Heart right ventricle (tissue), 16 donors: Measurements from ENCODE around the gene B4GAT1. TPM values are rescaled to one million over a fixed set of nuclear protein-coding genes. Genes with fewer than 3 reads are reported as not detected.

Experiments used
- ATAC-seq, 8 donors: fragments of 200-7000 bp; cut with Tn5 transposase; one replicate each; pipeline ENCODE4 v1.9.1; 2020; ENCODE audit warnings: mild to moderate bottlenecking in 8 of 8, moderate library complexity in 8 of 8, moderate number of reproducible peaks in 1 of 8
- DNase-seq, 2 donors: peaks; one replicate each; pipeline ENCODE4 v3.0.0-alpha.2; 2020
- H3K27ac ChIP-seq, 10 donors: fragments of 200-600 bp; sonication (generic) in 2 of 10; one replicate each; pipeline versions ENCODE4 v1.5.0 to v1.8.0; 2020 to 2022; ENCODE audit warnings: mild to moderate bottlenecking in 3 of 10
- H3K27me3 ChIP-seq, 7 donors: fragments of 200-600 bp; one replicate each; pipeline ENCODE4 v1.8.0; 2021 to 2022; ENCODE audit warnings: mild to moderate bottlenecking in 2 of 7
- H3K36me3 ChIP-seq, 9 donors: fragments of 200-600 bp; sonication (generic) in 1 of 9; one replicate each; pipeline versions ENCODE4 v1.5.0 to v1.8.0; 2020 to 2022; ENCODE audit warnings: mild to moderate bottlenecking in 2 of 9
- H3K4me1 ChIP-seq, 9 donors: fragments of 200-600 bp; sonication (generic) in 1 of 9; one replicate each; pipeline versions ENCODE4 v1.5.0 to v1.8.0; 2020 to 2022; ENCODE audit warnings: mild to moderate bottlenecking in 4 of 9
- H3K4me3 ChIP-seq, 10 donors: fragments of 200-600 bp; sonication (generic) in 2 of 10; one replicate each; pipeline versions ENCODE4 v1.5.0 to v1.8.0; 2020 to 2022; ENCODE audit warnings: mild to moderate bottlenecking in 7 of 10, moderate library complexity in 2 of 10
- H3K9me3 ChIP-seq, 11 donors: fragments of 200-600 bp in 10 of 11; sonication (generic) in 2 of 11; one replicate each; pipeline versions ENCODE4 v1.5.0 to v1.8.0; 2013 to 2022; ENCODE audit warnings: mild to moderate bottlenecking in 2 of 11, control low read depth in 1 of 11, moderate library complexity in 1 of 11
- WGBS, 2 donors: extraction: QIAGEN DNeasy Blood & Tissue Kit; methylation state at CpG; one replicate each; pipeline ENCODE4 v1.1.7; 2013; ENCODE audit warnings: inconsistent platforms in 1 of 2; 5-methylcytosine and 5-hydroxymethylcytosine counted together
- intact Hi-C, 10 donors: fragments of 100-400 bp; cut with DNase I; formaldehyde crosslinking; loops; one replicate each; pipeline versions ENCODE4 v1.11.1 to v1.14.2; 2022
- polyA plus RNA-seq, 2 donors: library from polyadenylated mRNA; stranded (reverse); fragments of 200-250 nt; gene quantifications; one replicate each; pipeline ENCODE4 v1.2.3, GENCODE V29; 2013
- total RNA-seq, 10 donors: library from RNA; stranded (reverse); fragmentation: NEBNext Ultra II Directional in 3 of 10; extraction: Animal tissue kit (Norgen Biotek cat#: 25700) in 3 of 10; gene quantifications; one replicate each; pipeline versions ENCODE4 v1.2.1 to v1.2.4, GENCODE V29; 2021 to 2023
- TF ChIP-seq, protein P1 (sequence below), 9 donors: fragments of 200-600 bp; sonication (generic) in 2 of 9; IDR thresholded peaks; one replicate each; pipeline versions ENCODE4 v1.5.0 to v1.8.0; 2021 to 2022; ENCODE audit warnings: antibody characterized with exemption in 9 of 9, mild to moderate bottlenecking in 5 of 9, moderate library complexity in 1 of 9
- donor health status: Arrhythmogenic right ventricular cardiomyopathy.
- donor health status: ischemic (EF 13 %, LVEDD 7.1; RV severe dilation, severe dysfunction).
- donor health status: healthy with polysubstance abuse.
- donor health status: DM: no; HTN: yes; CAD: no.
- donor health status: DM: no; HTN: no; CAD: no.
- donor health status: ischemic (EF 25% LVEDD 6.9; RV normal size, moderate dysfunction).
- donor health status: ischemic (EF 25% LVEDD 5.7; RV mildly dilated, moderate dysfunction).
- donor health status: healthy.
- donor health status: DM: yes; HTN: yes; CAD: no.
- donor health status: Ischemic cardiomyopathy.
- donor health status: ischemic (EF 35%, LVEDD 5.7; RV mildly dilated, moderate dysfunction).
- donor health status: nonischemic (EF 11% LVEDD 7.7; RV severe dilation, severe dysfunction).
- donor health status: DM: yes; HTN: yes; CAD: no.
- donor health status: PGD.
- donor health status: ischemic (EF 29% LVEDD 5.4; RV normal size, mild dysfunction).
- donor health status: nonischemic (EF 23%, LVEDD 6.1; RV moderate dilation, normal function).

Gene B4GAT1
- total and polyA plus RNA-seq, 12 donors: 22.3 to 69.6 (median 46.1) TPM

GRCh38 chr11:66334605-66335442 is 12.6 kb downstream of the B4GAT1 start:
- Histone ChIP-seq H3K4me3 (peak overlapping the region in 7 of 10 donors; percentile 63 to 72 (median 70)), H3K36me3 (peaks cover 0 to 59% (median 11%) of the 10 kb centered on the region in 9 donors), H3K4me1 (peaks cover 14 to 31% (median 24%) of the 10 kb centered on the region in 9 donors), H3K9me3 (no peaks in the 10 kb centered on the region), H3K27me3 (no peaks in the 10 kb centered on the region), H3K27ac (peak overlapping the region in 4 of 10 donors; percentile 76 to 87 (median 82))
- DNase-seq: no peak
- intact Hi-C loops: no loop called here
- 83 to 85% methylated on average over 42 of the region's 42 CpGs for WGBS, 2 donors
- TF ChIP-seq, protein P1, sequence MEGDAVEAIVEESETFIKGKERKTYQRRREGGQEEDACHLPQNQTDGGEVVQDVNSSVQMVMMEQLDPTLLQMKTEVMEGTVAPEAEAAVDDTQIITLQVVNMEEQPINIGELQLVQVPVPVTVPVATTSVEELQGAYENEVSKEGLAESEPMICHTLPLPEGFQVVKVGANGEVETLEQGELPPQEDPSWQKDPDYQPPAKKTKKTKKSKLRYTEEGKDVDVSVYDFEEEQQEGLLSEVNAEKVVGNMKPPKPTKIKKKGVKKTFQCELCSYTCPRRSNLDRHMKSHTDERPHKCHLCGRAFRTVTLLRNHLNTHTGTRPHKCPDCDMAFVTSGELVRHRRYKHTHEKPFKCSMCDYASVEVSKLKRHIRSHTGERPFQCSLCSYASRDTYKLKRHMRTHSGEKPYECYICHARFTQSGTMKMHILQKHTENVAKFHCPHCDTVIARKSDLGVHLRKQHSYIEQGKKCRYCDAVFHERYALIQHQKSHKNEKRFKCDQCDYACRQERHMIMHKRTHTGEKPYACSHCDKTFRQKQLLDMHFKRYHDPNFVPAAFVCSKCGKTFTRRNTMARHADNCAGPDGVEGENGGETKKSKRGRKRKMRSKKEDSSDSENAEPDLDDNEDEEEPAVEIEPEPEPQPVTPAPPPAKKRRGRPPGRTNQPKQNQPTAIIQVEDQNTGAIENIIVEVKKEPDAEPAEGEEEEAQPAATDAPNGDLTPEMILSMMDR (IDR thresholded peaks at IDR 0.05): no peak
- no peak for ATAC-seq

DNA sequence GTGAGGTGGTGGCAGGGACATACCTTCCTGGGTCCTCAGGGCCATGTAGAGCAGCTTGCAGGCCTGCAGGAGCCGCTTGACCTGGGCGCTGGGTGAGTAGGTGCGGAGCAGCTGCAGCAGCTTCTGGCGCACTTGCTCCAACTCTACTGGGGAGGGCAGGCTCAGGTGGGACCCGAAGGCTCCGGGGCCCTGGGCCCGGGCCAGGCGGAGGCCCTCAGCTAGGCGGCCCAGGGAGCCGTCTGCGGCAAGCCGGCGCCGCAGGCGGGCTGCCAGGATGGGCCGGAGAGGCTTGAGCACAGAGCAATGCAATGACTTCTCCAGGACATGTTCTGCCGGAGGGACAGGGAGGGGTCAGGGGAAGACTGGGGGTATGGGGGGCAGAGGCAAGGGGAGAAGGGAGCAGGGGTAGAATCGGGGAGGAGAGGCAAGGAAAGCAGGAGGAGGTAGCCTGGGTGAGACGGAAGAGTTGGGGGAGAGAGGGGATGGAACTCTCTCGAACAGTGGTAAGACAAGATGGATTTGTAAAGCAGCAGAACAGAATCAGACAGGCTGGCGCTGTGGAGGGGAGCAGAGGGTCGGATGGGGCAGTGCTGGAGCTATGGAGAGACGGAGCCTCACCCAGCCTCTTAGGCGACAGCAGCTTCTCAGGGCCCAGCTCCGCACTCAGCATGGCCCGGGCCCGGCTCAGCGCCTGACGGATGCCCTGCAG is 13.4 kb downstream of the B4GAT1 start:
- no peak for ATAC-seq
- peaks cover 14 to 31% (median 24%) of the 10 kb centered on the region in 9 donors for H3K4me1 ChIP-seq
- TF ChIP-seq, protein P1 (IDR thresholded peaks at IDR 0.05): no peak
- DNase-seq: no peak
- H3K4me3 ChIP-seq: no peak overlapping the region
- intact Hi-C loops: loop anchor here in 1 of 10 donors (2.0 kb wide), 1 partner anchor 25 kb away; no protein-coding TSS in a partner anchor
- H3K36me3 ChIP-seq: peaks cover 0 to 52% (median 5%) of the 10 kb centered on the region in 9 donors
- H3K27me3 ChIP-seq: no peaks in the 10 kb centered on the region
- H3K9me3 ChIP-seq: no peaks in the 10 kb centered on the region
- WGBS, 2 donors: 85 to 88% methylated on average over 29 of the region's 29 CpGs
- no peak overlapping the region for H3K27ac ChIP-seq

- H3K27ac ChIP-seq: no peak overlapping the region
- TF ChIP-seq, protein P1 (IDR thresholded peaks at IDR 0.05): no peak
- intact Hi-C loops: loop anchor here in 1 of 10 donors (2.0 kb wide), 1 partner anchor 25 kb away; no protein-coding TSS in a partner anchor
- WGBS, 2 donors: 89 to 93% methylated on average over 19 of the region's 19 CpGs
- no peaks in the 10 kb centered on the region for H3K9me3 ChIP-seq
- no peak overlapping the region for H3K4me3 ChIP-seq
- H3K36me3 ChIP-seq: peaks cover 0 to 45% (median 0%) of the 10 kb centered on the region in 9 donors
- no peaks in the 10 kb centered on the region for H3K27me3 ChIP-seq
- peaks cover 14 to 37% (median 30%) of the 10 kb centered on the region in 9 donors for H3K4me1 ChIP-seq
- DNase-seq (no peak), ATAC-seq (no peak)
Measured at GRCh38 chr11:66333220-66333877, 14.1 kb downstream of the B4GAT1 start.
